Neutrophil (primary cell): ENCODE measurements around the gene GPM6B.
"Not testable (repeated sequence)": the region's sequence is repeated elsewhere in the genome, so short reads cannot be mapped to it uniquely, and the experiment has no call there.

ENCODE experiments used
- H3K27ac ChIP-seq: fragments of 200-600 bp; sonication (generic); 2 replicates; pipeline ENCODE4 v1.5.1; 2016; ENCODE audit warnings: mild to moderate bottlenecking, moderate library complexity
- H3K27me3 ChIP-seq: fragments of 200-600 bp; sonication (generic); 2 replicates; pipeline ENCODE4 v1.6.0; 2016; ENCODE audit warnings: mild to moderate bottlenecking
- H3K36me3 ChIP-seq: fragments of 200-600 bp; sonication (generic); 2 replicates; pipeline ENCODE4 v1.5.1; 2017
- H3K4me1 ChIP-seq, 2 experiments: fragments of 200-600 bp in 1 of 2; sonication (generic) in 1 of 2; 1 replicate in 1 of 2; 2 replicates in 1 of 2; pipeline versions ENCODE4 v1.5.1 to v1.6.1; 2013 to 2016; ENCODE audit warnings: low read depth in 1 of 2, low read length in 1 of 2, mild to moderate bottlenecking in 1 of 2, moderate library complexity in 1 of 2; ENCODE audit not compliant: control insufficient read depth in 1 of 2, insufficient read depth in 1 of 2
- H3K4me3 ChIP-seq, 2 experiments: fragments of 200-600 bp in 1 of 2; sonication (generic) in 1 of 2; 1 replicate in 1 of 2; 2 replicates in 1 of 2; pipeline ENCODE4 v1.5.1; 2013 to 2016; ENCODE audit warnings: low read depth in 1 of 2, low read length in 1 of 2, mild to moderate bottlenecking in 1 of 2, moderate library complexity in 1 of 2
- H3K9me3 ChIP-seq: fragments of 200-600 bp; sonication (generic); 2 replicates; pipeline ENCODE4 v1.5.1; 2016
- CTCF ChIP-seq: fragments of 200-600 bp; sonication (generic); IDR thresholded peaks from 2 replicates; pipeline ENCODE4 v1.5.1; 2016; ENCODE audit warnings: antibody characterized with exemption

GPM6B gene

DNA sequence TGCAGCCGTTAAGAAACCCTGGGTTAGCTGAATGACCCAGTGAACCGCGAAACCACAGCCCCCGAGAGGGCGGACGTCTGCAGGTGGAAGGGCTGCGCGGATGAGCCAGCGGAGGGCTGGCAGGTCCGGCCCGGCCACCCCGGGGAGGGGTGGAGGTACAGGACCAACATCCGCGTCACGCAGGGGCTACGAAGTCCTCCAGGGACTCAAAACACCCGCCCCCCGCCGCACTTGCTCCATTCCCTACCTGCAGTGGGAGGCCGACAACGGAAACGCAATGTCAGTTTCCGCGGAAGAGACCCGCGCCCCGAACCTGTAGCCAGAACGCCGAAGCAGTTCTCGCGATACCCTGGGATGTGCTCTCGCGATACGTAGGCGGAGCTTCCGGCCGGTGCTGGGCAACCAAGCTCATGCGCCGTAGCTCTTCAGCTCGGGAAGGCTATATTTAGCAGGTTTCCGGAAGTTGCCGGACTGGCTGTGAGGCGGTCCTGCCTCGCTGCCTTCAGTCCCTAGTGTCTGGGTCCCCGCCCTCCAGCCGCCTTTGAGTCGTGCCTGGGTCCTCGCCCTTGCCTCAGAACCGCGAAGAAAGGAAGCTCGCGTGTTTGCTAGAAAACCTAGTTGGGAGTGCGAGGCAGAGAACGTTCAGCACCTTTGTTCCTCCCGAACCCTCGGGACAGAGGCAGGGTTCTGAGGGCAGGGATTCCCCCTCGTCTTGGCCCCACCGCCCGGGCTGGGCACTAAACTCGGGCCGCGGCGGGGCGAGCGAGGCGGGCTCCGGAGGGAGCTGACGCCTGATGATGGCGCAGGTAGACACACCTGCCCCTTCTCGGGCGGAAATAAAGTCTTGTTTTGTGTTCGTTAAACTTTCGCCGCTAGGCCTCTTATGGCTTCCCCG, 82.4 kb downstream of the GPM6B start, which contains the start of the genes OFD1 and TRAPPC2:
TSS of gene OFD1 (plus strand) at position 471 of the 895 bp plus-strand sequence. CDS start at position 795, 324 bp downstream.
TSS of gene TRAPPC2 (minus strand) at position 343 of the 895 bp plus-strand sequence. CDS start 14,657 bp downstream, outside the sequence.
- Histone ChIP-seq H3K4me1 (peaks cover 19 to 33% of the 10 kb centered on the region in 2 experiments), H3K27ac (peak within 1 kb of the TSS; percentile 86)

DNA sequence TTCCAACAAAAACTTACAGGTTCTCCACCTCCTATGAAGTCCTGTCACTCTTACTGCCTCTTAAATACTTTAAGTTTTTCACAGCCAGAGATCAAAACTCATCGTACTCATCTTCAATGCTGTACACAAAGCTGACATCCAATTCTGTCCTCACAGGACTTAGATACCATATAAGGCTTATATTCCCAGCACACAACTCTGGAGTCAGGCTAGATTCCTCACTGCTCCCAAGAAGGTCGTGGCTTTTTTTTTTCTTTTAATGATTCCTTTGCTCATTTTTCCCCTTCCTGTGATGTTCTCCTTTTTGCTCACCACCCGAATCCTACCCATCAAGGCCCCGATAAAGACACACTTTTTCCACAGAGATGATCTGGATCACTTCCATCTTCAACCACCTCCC, 83.4 kb downstream of the GPM6B start:
- H3K4me3 ChIP-seq: peak overlapping the region; percentile 73 to 74
- no peak for TF ChIP-seq CTCF
- no peaks in the 10 kb centered on the region for H3K27me3 ChIP-seq
- H3K27ac ChIP-seq: peak overlapping the region; percentile 86
- H3K9me3 ChIP-seq: no peaks in the 10 kb centered on the region
- peaks cover 19 to 33% of the 10 kb centered on the region in 2 experiments for H3K4me1 ChIP-seq
- H3K36me3 ChIP-seq: no peaks in the 10 kb centered on the region

More for the DNA sequence above, 82.4 kb downstream of the GPM6B start, which contains the start of the genes OFD1 and TRAPPC2:
- H3K9me3 ChIP-seq: no peaks in the 10 kb centered on the region
- H3K27me3 ChIP-seq: no peaks in the 10 kb centered on the region
- no peak for TF ChIP-seq CTCF
- no peaks in the 10 kb centered on the region for H3K36me3 ChIP-seq
- H3K4me3 ChIP-seq: peak within 1 kb of the TSS; percentile 73 to 74

DNA sequence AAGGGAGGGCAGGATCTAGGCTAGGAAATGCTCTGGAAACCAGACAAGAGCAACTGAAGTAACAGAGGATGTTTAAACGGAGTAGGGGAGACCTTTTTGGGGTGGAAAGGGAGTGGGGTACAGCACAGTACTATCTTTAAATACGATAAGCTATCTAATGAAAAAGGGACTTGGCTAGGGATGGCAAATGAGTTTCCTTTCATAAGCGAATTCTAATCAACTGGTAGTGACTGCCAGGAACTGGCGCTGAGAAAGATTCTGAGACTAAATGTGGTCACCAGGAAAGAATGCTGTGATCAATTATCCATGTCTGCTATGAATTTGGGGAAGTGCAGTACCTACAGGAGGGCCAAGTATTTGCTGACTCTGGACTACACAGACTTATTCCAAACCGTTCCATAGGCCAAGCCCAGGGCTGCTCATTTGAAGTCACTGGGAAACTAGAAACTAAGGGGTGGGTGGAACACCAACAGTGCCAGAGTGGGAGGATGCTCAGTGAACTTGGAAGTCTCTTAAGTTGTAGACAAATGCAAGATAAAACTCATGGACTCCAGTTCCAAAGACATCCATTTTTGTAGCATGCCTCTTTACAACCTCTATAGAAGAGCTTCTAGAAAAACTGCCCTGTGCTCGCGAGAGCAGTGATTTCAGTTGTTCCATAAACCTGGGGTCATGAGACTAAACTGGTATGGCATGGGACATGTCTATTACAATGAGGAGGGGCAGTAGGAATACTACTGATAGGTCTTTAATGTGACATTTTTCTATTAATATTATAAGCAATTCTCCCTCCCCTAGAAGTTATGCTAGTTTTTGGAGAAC, 84.4 kb downstream of the GPM6B start:
- H3K4me1 ChIP-seq: peaks cover 19 to 33% of the 10 kb centered on the region in 2 experiments
- no peak overlapping the region for H3K27ac ChIP-seq
- H3K36me3 ChIP-seq: no peaks in the 10 kb centered on the region
- TF ChIP-seq CTCF: no peak
- H3K9me3 ChIP-seq: no peaks in the 10 kb centered on the region
- no peaks in the 10 kb centered on the region for H3K27me3 ChIP-seq
- H3K4me3 ChIP-seq: no peak overlapping the region

DNA sequence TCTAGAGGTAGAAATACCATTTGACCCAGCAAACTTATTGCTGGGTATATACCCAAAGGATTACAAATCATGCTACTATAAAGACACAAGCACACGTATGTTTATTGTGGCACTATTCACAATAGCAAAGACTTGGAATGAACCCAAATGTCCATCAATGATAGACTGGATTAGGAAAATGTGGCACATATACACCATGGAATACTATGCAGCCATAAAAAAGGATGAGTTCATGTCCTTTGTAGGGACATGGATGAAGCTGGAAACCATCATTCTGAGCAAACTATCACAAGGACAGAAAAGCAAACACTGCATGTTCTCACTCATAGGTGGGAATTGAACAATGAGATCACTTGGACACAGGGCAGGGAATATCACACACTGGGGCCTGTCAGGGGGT, 86.4 kb downstream of the GPM6B start:
- H3K36me3 ChIP-seq, H3K4me3 ChIP-seq, H3K9me3 ChIP-seq, H3K27ac ChIP-seq, H3K27me3 ChIP-seq: not testable (repeated sequence)
- peaks cover 9 to 18% of the 10 kb centered on the region in 2 experiments for H3K4me1 ChIP-seq

GRCh38 chrX:13726583-13726982, 90.3 kb downstream of the GPM6B start:
- H3K9me3 ChIP-seq, H3K27me3 ChIP-seq, H3K36me3 ChIP-seq, H3K27ac ChIP-seq, H3K4me1 ChIP-seq, H3K4me3 ChIP-seq: not testable (repeated sequence)

DNA sequence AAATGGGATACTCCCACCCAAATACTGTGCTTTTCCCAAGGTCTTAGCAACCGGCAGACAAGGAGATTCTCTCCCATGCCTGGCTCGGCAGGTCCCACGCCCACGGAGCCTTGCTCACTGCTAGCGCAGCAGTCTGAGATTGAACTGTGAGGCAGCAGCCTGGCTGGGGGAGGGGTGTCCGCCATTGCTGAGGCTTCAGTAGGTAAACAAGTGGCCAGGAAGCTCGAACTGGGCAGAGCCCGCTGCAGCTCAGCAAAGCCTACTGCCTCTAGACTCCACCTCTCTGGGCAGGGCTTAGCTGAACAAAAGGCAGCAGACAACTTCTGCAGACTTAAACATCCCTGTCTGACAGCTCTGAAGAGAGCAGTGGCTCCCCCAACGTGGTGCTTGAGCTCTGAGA, 92.0 kb downstream of the GPM6B start:
- H3K27me3 ChIP-seq, H3K36me3 ChIP-seq, H3K4me3 ChIP-seq, H3K9me3 ChIP-seq, H3K27ac ChIP-seq, H3K4me1 ChIP-seq: not testable (repeated sequence)
